ENCODE results near the gene AADAC. TPM values are rescaled to one million over a fixed set of nuclear protein-coding genes. Genes with fewer than 3 reads are reported as not detected.
"Not testable (repeated sequence)": the region's sequence is repeated elsewhere in the genome, so short reads cannot be mapped to it uniquely, and the experiment has no call there.

AADAC gene
- polyA plus RNA-seq, 1 of the 3 experiments (the other 2 are of a cell fraction): 1.2 TPM

DNA sequence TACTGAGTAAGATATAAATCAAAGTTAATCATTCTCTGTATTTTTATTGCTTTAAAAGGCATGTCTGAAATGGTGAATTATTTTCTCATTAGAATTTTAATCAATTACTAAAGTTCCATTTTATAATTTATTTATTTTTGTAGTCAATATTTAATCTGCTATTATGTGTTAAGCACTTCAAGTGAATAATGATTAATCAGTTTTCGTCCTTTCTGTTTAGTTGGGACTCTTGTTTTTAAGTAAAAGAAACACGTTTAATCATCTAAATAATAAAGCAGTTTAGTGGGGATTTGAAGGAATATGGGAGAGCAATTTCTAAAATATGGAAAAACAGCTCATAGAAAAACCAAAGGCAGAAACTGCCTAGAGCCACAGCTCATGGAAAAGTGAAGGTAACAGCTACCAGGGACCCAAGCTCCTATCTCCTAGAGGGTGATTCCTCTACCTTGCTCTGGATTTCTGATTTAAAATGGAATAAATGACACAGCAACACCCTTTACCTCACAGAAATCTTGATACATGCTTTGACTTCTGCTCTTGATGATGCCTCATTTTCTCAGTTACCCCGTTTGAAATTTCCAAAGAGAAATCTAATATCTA is 31.5 kb downstream of the AADAC start:
- no peak overlapping the region for H3K9ac ChIP-seq
- WGBS (ENCODE audit: low lambda C conversion rate): 15% methylated on average over 3 of the region's 3 CpGs
- peaks cover 24% of the 10 kb centered on the region for H3F3A ChIP-seq (replicated peaks; ENCODE audit: insufficient read depth)
- H4K20me1 ChIP-seq (ENCODE audit: insufficient read depth): no peaks in the 10 kb centered on the region
- H3K9me3 ChIP-seq: no peaks in the 10 kb centered on the region
- DNase-seq: no peak
- H3K36me3 ChIP-seq (replicated peaks in 1 of 2; ENCODE audit: control insufficient read depth in 1 of 2, insufficient read depth in 2 of 2, low read length in 1 of 2): peaks cover 0 to 8% of the 10 kb centered on the region in 2 experiments
- no peak overlapping the region for H2AFZ ChIP-seq (ENCODE audit: low read depth)
- H3K4me3 ChIP-seq (ENCODE audit: low read depth in 2 of 2, low read length in 1 of 2): no peak overlapping the region
- no peaks in the 10 kb centered on the region; a peak in 1 of 4 replicates for H3K4me1 ChIP-seq (ENCODE audit: control insufficient read depth in 1 of 2, insufficient read depth in 2 of 2, low read depth in 1 of 2, low read length in 1 of 2)
- no peak overlapping the region for H3K4me2 ChIP-seq
- TF ChIP-seq GATA2 (CRISPR knock-in tag; IDR thresholded peaks at IDR 0.05) (no peak), SIN3A (IDR thresholded peaks at IDR 0.05; ENCODE audit: borderline replicate concordance, low read depth, low read length) (no peak), NRF1 (IDR thresholded peaks at IDR 0.05; ENCODE audit: low read depth, low read length) (no peak), SMC3 (IDR thresholded peaks at IDR 0.05; ENCODE audit: low read depth, low read length) (no peak), CHD2 (IDR thresholded peaks at IDR 0.05; ENCODE audit: low read length, partially characterized antibody) (no peak), RXRA (IDR thresholded peaks at IDR 0.05; ENCODE audit: borderline replicate concordance, low read depth) (no peak), TCF12 (IDR thresholded peaks at IDR 0.05) (no peak), FOSL2 (IDR thresholded peaks at IDR 0.05; ENCODE audit: borderline replicate concordance, low read depth) (no peak), MXI1 (IDR thresholded peaks at IDR 0.05; ENCODE audit: low read depth, low read length) (no peak), RFX5 (IDR thresholded peaks at IDR 0.05; ENCODE audit: low read length) (no peak), EZH2phosphoT487 (IDR thresholded peaks at IDR 0.05; ENCODE audit: borderline replicate concordance, low read depth) (no peak), EP300 (IDR thresholded peaks at IDR 0.05; ENCODE audit: borderline replicate concordance in 1 of 2, low read depth in 1 of 2, low read length in 1 of 2) (no peak), RCOR1 (IDR thresholded peaks at IDR 0.05; ENCODE audit: low read length) (no peak)
- TF ChIP-seq, protein P1, sequence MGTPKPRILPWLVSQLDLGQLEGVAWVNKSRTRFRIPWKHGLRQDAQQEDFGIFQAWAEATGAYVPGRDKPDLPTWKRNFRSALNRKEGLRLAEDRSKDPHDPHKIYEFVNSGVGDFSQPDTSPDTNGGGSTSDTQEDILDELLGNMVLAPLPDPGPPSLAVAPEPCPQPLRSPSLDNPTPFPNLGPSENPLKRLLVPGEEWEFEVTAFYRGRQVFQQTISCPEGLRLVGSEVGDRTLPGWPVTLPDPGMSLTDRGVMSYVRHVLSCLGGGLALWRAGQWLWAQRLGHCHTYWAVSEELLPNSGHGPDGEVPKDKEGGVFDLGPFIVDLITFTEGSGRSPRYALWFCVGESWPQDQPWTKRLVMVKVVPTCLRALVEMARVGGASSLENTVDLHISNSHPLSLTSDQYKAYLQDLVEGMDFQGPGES (IDR thresholded peaks at IDR 0.05; ENCODE audit: low read depth, low read length): no peak
- TF ChIP-seq, protein P2, sequence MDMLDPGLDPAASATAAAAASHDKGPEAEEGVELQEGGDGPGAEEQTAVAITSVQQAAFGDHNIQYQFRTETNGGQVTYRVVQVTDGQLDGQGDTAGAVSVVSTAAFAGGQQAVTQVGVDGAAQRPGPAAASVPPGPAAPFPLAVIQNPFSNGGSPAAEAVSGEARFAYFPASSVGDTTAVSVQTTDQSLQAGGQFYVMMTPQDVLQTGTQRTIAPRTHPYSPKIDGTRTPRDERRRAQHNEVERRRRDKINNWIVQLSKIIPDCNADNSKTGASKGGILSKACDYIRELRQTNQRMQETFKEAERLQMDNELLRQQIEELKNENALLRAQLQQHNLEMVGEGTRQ (IDR thresholded peaks at IDR 0.05; ENCODE audit: borderline replicate concordance, low read depth, low read length): no peak
- TF ChIP-seq, protein P3, sequence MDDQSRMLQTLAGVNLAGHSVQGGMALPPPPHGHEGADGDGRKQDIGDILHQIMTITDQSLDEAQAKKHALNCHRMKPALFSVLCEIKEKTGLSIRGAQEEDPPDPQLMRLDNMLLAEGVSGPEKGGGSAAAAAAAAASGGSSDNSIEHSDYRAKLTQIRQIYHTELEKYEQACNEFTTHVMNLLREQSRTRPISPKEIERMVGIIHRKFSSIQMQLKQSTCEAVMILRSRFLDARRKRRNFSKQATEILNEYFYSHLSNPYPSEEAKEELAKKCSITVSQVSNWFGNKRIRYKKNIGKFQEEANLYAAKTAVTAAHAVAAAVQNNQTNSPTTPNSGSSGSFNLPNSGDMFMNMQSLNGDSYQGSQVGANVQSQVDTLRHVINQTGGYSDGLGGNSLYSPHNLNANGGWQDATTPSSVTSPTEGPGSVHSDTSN (IDR thresholded peaks at IDR 0.05): no peak
- TF ChIP-seq, protein P4, sequence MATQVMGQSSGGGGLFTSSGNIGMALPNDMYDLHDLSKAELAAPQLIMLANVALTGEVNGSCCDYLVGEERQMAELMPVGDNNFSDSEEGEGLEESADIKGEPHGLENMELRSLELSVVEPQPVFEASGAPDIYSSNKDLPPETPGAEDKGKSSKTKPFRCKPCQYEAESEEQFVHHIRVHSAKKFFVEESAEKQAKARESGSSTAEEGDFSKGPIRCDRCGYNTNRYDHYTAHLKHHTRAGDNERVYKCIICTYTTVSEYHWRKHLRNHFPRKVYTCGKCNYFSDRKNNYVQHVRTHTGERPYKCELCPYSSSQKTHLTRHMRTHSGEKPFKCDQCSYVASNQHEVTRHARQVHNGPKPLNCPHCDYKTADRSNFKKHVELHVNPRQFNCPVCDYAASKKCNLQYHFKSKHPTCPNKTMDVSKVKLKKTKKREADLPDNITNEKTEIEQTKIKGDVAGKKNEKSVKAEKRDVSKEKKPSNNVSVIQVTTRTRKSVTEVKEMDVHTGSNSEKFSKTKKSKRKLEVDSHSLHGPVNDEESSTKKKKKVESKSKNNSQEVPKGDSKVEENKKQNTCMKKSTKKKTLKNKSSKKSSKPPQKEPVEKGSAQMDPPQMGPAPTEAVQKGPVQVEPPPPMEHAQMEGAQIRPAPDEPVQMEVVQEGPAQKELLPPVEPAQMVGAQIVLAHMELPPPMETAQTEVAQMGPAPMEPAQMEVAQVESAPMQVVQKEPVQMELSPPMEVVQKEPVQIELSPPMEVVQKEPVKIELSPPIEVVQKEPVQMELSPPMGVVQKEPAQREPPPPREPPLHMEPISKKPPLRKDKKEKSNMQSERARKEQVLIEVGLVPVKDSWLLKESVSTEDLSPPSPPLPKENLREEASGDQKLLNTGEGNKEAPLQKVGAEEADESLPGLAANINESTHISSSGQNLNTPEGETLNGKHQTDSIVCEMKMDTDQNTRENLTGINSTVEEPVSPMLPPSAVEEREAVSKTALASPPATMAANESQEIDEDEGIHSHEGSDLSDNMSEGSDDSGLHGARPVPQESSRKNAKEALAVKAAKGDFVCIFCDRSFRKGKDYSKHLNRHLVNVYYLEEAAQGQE (IDR thresholded peaks at IDR 0.05; ENCODE audit: low read depth, low read length): no peak
- TF ChIP-seq, protein P5, sequence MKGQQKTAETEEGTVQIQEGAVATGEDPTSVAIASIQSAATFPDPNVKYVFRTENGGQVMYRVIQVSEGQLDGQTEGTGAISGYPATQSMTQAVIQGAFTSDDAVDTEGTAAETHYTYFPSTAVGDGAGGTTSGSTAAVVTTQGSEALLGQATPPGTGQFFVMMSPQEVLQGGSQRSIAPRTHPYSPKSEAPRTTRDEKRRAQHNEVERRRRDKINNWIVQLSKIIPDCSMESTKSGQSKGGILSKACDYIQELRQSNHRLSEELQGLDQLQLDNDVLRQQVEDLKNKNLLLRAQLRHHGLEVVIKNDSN (IDR thresholded peaks at IDR 0.05; ENCODE audit: borderline replicate concordance, low read depth): no peak
- peak overlapping the region in 1 of 2 experiments; percentile 17; a peak in 1 of 4 replicates for H3K27ac ChIP-seq (ENCODE audit: low read depth in 2 of 2, low read length in 1 of 2)
- peaks cover 11% of the 10 kb centered on the region for H3K79me2 ChIP-seq (ENCODE audit: insufficient read depth)
- no peaks in the 10 kb centered on the region for H3K9me2 ChIP-seq
- no peaks in the 10 kb centered on the region for H3K27me3 ChIP-seq (ENCODE audit: insufficient read depth)
- POLR2A ChIA-PET: no interaction called here
- CTCF ChIA-PET: no interaction called here

DNA sequence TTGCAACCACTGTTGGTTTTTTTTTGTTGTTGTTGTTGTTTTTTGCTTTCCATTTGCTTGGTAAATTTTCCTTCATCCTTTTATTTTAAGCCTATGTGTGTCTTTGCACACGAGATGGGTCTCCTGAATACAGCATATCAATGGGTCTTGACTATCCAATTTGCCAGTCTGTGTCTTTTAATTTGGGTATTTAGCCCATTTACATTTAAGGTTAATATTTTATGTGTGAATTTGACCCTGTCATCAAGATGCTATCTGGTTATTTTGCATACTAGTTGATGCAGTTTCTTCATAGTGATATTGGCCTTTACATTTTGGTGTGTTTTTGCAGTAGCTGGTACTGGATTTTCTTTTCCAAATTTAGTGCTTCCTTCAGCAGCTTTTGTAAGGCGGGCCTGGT is 36.1 kb downstream of the AADAC start:
- H3K9me3 ChIP-seq; H3F3A ChIP-seq (replicated peaks; ENCODE audit: insufficient read depth); H3K27me3 ChIP-seq (ENCODE audit: insufficient read depth); H3K9me2 ChIP-seq; H3K79me2 ChIP-seq (ENCODE audit: insufficient read depth); CTCF ChIA-PET; H3K27ac ChIP-seq (ENCODE audit: low read depth in 2 of 2, low read length in 1 of 2); H4K20me1 ChIP-seq (ENCODE audit: insufficient read depth); H3K4me3 ChIP-seq (ENCODE audit: low read depth in 2 of 2, low read length in 1 of 2); H3K4me2 ChIP-seq; H3K9ac ChIP-seq; H3K4me1 ChIP-seq (ENCODE audit: control insufficient read depth in 1 of 2, insufficient read depth in 2 of 2, low read depth in 1 of 2, low read length in 1 of 2); POLR2A ChIA-PET; DNase-seq; H2AFZ ChIP-seq (ENCODE audit: low read depth): not testable (repeated sequence)
- WGBS (ENCODE audit: low lambda C conversion rate): 23% methylated on average over 2 of the region's 2 CpGs
- peaks cover 0 to 28% of the 10 kb centered on the region in 2 experiments for H3K36me3 ChIP-seq (replicated peaks in 1 of 2; ENCODE audit: control insufficient read depth in 1 of 2, insufficient read depth in 2 of 2, low read length in 1 of 2)

Data from SK-N-SH (cell line).